SK-N-SH (cell line): Measurements from ENCODE around the gene DEPDC4.

Experiments
- RAD21 ChIP-seq: IDR thresholded peaks from 2 replicates; pipeline ENCODE4 v1.6.1; 2012; ENCODE audit warnings: mild to moderate bottlenecking, low read length
- TF ChIP-seq, protein P1 (sequence below): IDR thresholded peaks from 2 replicates; pipeline ENCODE4; 2012

- TF ChIP-seq RAD21 = no peak
- TF ChIP-seq, protein P1, sequence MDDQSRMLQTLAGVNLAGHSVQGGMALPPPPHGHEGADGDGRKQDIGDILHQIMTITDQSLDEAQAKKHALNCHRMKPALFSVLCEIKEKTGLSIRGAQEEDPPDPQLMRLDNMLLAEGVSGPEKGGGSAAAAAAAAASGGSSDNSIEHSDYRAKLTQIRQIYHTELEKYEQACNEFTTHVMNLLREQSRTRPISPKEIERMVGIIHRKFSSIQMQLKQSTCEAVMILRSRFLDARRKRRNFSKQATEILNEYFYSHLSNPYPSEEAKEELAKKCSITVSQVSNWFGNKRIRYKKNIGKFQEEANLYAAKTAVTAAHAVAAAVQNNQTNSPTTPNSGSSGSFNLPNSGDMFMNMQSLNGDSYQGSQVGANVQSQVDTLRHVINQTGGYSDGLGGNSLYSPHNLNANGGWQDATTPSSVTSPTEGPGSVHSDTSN = no peak
Measured at GRCh38 chr12:100258127-100258526, 8.8 kb downstream of the DEPDC4 start.
